Measurements from ENCODE around the gene DCLRE1A.
A peak's percentile ranks its signal among the peaks of the same experiment; 100 is the strongest.

Gene DCLRE1A

DNA sequence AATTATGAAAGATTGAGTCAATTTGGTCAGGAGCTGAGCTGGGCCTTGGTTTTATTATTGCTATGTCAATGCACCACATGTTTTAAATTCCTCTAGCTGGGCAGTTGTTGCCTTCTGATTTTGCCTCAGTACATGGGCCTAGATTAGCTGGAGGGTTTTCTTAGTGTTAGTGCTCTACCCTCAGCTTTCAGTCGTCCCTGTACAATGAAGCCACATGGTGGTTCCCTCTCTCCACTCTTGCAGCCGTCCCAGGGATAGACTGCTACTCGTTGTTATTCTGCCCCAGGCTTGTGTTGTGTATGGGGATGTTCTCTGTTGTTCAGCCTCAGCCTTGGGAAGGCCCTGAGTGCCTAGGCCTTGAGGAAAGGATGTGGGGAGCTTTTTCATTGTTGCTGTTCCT, 37.6 kb upstream of the DCLRE1A start:
- no peak overlapping the region for H3K4me3 ChIP-seq (ENCODE audit: low read depth, low read length)
- no peak for DNase-seq (ENCODE audit: low read depth, low spot score)
- TF ChIP-seq, protein P1, sequence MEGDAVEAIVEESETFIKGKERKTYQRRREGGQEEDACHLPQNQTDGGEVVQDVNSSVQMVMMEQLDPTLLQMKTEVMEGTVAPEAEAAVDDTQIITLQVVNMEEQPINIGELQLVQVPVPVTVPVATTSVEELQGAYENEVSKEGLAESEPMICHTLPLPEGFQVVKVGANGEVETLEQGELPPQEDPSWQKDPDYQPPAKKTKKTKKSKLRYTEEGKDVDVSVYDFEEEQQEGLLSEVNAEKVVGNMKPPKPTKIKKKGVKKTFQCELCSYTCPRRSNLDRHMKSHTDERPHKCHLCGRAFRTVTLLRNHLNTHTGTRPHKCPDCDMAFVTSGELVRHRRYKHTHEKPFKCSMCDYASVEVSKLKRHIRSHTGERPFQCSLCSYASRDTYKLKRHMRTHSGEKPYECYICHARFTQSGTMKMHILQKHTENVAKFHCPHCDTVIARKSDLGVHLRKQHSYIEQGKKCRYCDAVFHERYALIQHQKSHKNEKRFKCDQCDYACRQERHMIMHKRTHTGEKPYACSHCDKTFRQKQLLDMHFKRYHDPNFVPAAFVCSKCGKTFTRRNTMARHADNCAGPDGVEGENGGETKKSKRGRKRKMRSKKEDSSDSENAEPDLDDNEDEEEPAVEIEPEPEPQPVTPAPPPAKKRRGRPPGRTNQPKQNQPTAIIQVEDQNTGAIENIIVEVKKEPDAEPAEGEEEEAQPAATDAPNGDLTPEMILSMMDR (IDR thresholded peaks at IDR 0.05; ENCODE audit: low read depth, low read length) = no peak
- in situ Hi-C loops (cut with HindIII; ENCODE audit: low sequenced_read_pairs) = no loop called here

DNA sequence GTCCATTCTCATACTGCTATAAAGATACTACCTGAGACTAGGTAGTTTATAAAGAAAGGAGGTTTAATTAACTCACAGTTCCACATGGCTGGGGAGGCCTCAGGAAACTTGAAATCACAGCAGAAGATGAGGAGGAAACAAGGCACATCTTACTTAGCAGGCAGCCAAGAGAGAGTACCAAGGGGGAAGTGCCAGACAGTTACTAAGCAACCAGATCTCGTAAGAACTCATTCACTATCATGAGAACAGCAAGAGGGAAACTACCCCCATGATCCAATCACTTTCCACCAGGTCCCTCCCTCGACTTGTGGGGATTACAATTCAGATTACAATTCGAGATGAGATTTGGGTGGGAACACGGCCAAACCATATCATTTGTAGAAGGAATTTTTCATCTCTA, 36.9 kb upstream of the DCLRE1A start:
- TF ChIP-seq, protein P1 (IDR thresholded peaks at IDR 0.05; ENCODE audit: low read depth, low read length) = no peak
- in situ Hi-C loops (cut with HindIII; ENCODE audit: low sequenced_read_pairs) = no loop called here
- no peak overlapping the region for H3K4me3 ChIP-seq (ENCODE audit: low read depth, low read length)
- no peak for DNase-seq (ENCODE audit: low read depth, low spot score)

DNA sequence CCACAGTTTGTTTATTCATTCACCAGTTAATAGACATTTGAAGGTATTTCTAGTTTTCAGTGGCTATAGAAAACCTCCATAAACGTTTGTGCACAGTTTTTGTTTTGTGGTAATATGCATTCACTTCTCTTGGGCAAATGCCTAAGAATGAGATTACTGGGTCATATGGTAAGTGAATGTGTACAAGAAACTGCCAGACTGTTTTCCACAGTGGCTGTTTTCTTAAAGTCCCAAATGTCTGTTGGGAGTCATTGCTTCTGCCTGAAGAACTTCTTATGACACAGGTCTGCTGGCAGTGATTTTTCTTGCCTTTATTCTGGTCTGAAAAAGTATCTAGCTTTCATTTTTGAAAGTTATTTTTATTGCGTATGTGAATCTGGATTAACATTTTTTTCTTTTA, 36.0 kb upstream of the DCLRE1A start:
- in situ Hi-C loops (cut with HindIII; ENCODE audit: low sequenced_read_pairs) = no loop called here
- no peak for DNase-seq (ENCODE audit: low read depth, low spot score)
- no peak overlapping the region for H3K4me3 ChIP-seq (ENCODE audit: low read depth, low read length)
- TF ChIP-seq, protein P1 (IDR thresholded peaks at IDR 0.05; ENCODE audit: low read depth, low read length) = no peak

DNA sequence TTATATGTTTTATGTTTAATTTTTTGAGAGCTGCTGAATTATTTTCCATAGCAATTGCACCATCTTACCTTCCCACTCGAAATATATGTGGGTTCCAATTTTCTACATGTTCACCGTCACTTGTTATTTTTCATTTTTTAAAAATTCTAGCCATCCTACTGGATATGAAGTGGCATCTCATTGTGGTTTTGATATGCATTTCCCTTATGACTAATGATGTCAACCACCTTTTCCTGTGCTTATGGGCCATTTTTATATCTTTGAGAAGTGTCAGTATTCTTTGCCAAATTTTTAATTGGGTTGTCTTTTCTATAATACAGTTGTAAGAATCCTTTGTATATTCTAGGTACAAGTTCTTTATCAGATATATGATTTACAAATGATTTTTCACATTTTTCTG, 28.4 kb upstream of the DCLRE1A start:
- TF ChIP-seq, protein P1 (IDR thresholded peaks at IDR 0.05; ENCODE audit: low read depth, low read length) = no peak
- H3K4me3 ChIP-seq (ENCODE audit: low read depth, low read length) = no peak overlapping the region
- in situ Hi-C loops (cut with HindIII; ENCODE audit: low sequenced_read_pairs) = no loop called here
- no peak for DNase-seq (ENCODE audit: low read depth, low spot score)

DNA sequence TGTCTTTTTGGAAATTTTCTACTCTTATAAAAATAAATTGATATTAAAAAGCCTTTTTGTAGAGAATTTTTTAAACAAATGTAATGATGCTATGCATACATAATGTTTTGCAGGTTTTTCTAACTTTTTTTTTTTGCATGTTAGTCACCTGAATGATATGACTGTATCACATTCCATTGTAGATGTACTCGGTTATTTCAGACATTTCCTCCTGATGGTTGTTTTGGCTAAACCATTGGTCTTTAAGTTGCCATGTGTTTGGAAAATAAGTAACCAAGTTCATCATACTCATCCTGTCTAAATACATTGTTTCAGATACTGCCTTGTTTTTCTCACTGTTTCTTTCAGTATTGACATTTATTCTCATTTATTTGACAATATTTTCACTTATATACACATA, 26.4 kb upstream of the DCLRE1A start:
- DNase-seq (ENCODE audit: low read depth, low spot score) = peak; percentile 40

DNA sequence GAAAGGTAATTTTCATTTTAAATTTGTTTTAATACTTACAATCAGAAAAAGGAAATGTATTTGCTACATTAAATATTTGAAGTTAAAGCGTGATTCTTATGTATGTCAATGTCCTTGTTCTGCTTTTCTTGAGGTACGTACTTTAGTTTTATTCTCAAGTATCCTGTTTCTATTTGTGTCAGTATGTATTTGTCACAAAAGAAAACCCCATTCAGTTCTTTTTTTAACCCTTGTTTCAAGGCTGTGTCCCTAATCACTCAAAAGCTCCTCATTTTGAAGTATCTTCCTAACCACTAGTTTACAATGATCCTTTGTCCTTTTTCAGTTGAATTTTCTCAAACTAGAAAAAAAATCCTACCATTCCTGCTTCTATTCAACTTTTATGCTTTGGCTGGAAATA, 25.8 kb upstream of the DCLRE1A start:
- in situ Hi-C loops (cut with HindIII; ENCODE audit: low sequenced_read_pairs) = no loop called here
- no peak for DNase-seq (ENCODE audit: low read depth, low spot score)
- TF ChIP-seq, protein P1 (IDR thresholded peaks at IDR 0.05; ENCODE audit: low read depth, low read length) = no peak
- H3K4me3 ChIP-seq (ENCODE audit: low read depth, low read length) = no peak overlapping the region

More for the DNA sequence above, 26.4 kb upstream of the DCLRE1A start:
- in situ Hi-C loops (cut with HindIII; ENCODE audit: low sequenced_read_pairs) = no loop called here
- TF ChIP-seq, protein P1 (IDR thresholded peaks at IDR 0.05; ENCODE audit: low read depth, low read length) = no peak
- H3K4me3 ChIP-seq (ENCODE audit: low read depth, low read length) = no peak overlapping the region

DNA sequence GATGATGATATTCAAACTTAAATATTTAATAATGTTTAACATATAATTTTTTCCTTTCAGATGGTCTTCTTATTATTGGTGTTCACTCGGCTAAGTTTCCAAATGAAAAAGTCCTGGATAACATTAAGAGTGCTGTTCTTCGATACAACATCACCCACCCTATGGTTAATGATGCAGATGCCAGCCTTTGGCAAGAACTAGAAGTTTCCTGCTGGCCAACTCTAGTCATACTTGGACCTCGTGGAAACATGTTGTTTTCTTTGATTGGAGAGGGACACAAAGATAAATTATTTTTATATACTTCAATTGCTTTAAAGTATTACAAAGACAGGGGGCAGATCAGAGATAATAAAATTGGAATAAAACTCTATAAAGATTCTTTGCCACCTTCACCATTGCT, 22.6 kb upstream of the DCLRE1A start:
- no peak for DNase-seq (ENCODE audit: low read depth, low spot score)
- H3K4me3 ChIP-seq (ENCODE audit: low read depth, low read length) = no peak overlapping the region
- in situ Hi-C loops (cut with HindIII; ENCODE audit: low sequenced_read_pairs) = no loop called here
- TF ChIP-seq, protein P1 (IDR thresholded peaks at IDR 0.05; ENCODE audit: low read depth, low read length) = no peak

All from astrocyte of the spinal cord (primary cell).